Body of pancreas (tissue), 4 donors: ENCODE measurements around the gene RTF2. TPM values are rescaled to one million over a fixed set of nuclear protein-coding genes. Genes with fewer than 3 reads are reported as not detected.
A peak's percentile ranks its signal among the peaks of the same experiment; 100 is the strongest.
"Not testable (repeated sequence)": the region's sequence is repeated elsewhere in the genome, so short reads cannot be mapped to it uniquely, and the experiment has no call there.

Experiments used
- ATAC-seq: fragments of 150-250 bp; one replicate; pipeline ENCODE4 v1.9.1; 2016
- DNase-seq, 4 donors: peaks; one replicate each; pipeline ENCODE4 v3.0.0-alpha.2; 2019
- H3K27ac ChIP-seq, 4 donors: fragments of 200-600 bp; sonication (generic); 1 replicate in 3 of 4; 2 replicates in 1 of 4; pipeline versions ENCODE4 v1.5.1 to v1.6.1; 2016 to 2019; ENCODE audit warnings: mild to moderate bottlenecking in 1 of 4, mixed read lengths in 1 of 4, moderate library complexity in 1 of 4
- H3K27me3 ChIP-seq, 2 donors: fragments of 200-600 bp; sonication (generic); one replicate each; pipeline ENCODE4 v1.6.0; 2016; ENCODE audit warnings: mild to moderate bottlenecking in 1 of 2
- H3K36me3 ChIP-seq, 2 donors: fragments of 200-600 bp; sonication (generic); replicated peaks in 1 of 2; 2 replicates each; pipeline ENCODE4 v1.5.1; 2016; ENCODE audit warnings: low read depth in 2 of 2; ENCODE audit not compliant: insufficient read depth in 1 of 2
- H3K4me1 ChIP-seq: fragments of 200-600 bp; sonication (generic); one replicate; pipeline ENCODE4 v1.6.0; 2016
- H3K4me3 ChIP-seq, 2 donors: fragments of 200-600 bp; sonication (generic); 1 replicate in 1 of 2; 2 replicates in 1 of 2; pipeline ENCODE4 v1.5.1; 2016 to 2019
- H3K9me3 ChIP-seq, 3 donors: fragments of 200-600 bp; sonication (generic); 1 replicate in 2 of 3; 2 replicates in 1 of 3; pipeline ENCODE4 v1.5.1; 2016
- CTCF ChIP-seq, 7 experiments: fragments of 450-650 bp in 4 of 7; fragments of 200-600 bp in 3 of 7; sonication (generic) in 3 of 7; IDR thresholded peaks; one replicate each; pipeline ENCODE4 v1.5.1; 2016 to 2019; ENCODE audit warnings: antibody characterized with exemption in 7 of 7
- POLR2A ChIP-seq, 3 donors: fragments of 450-650 bp; IDR thresholded peaks; one replicate each; pipeline ENCODE4 v1.6.1; 2016; ENCODE audit warnings: antibody characterized with exemption in 3 of 3, mild to moderate bottlenecking in 2 of 3
- WGBS, 2 donors: methylation state at CpG; one replicate each; pipeline ENCODE4 v1.1.5; 2017; 5-methylcytosine and 5-hydroxymethylcytosine counted together
- intact Hi-C: fragments of 100-400 bp; cut with DNase I; formaldehyde crosslinking; loops from one replicate; pipeline ENCODE4 v1.15.1; 2023
- total RNA-seq, 2 donors: library from RNA; depleted of rRNA; stranded (reverse); fragments of >200 nt; gene quantifications; one replicate each; pipeline ENCODE4 v1.1.0, GENCODE V29; 2016

The RTF2 gene
- total RNA-seq, 2 donors from 2014 or later, result 22.1 to 29.1 TPM

- 78 to 83% methylated on average over 5 to 6 of the region's 6 CpGs for WGBS, 2 donors
- Histone ChIP-seq H3K4me1 (no peaks in the 10 kb centered on the region), H3K27me3 (no peaks in the 10 kb centered on the region), H3K9me3 (peaks cover 0 to 24% (median 0%) of the 10 kb centered on the region in 3 donors), H3K4me3 (no peak overlapping the region), H3K36me3 (peaks cover 15 to 17% of the 10 kb centered on the region in 2 donors), H3K27ac (no peak overlapping the region)
- TF ChIP-seq CTCF (IDR thresholded peaks at IDR 0.05) (no peak), POLR2A (IDR thresholded peaks at IDR 0.05) (no peak)
- ATAC-seq, result no peak
- DNase-seq, result no peak
- intact Hi-C loops, result no loop called here
These were observed 53.9 kb downstream of the RTF2 start for GRCh38 chr20:56522311-56522710.

GRCh38 chr20:56524444-56524843, 56.0 kb downstream of the RTF2 start, which contains the start of gene FAM209A:
FAM209A (plus strand) TSS chr20:56524744; CDS start chr20:56524809, 65 bp downstream.
- DNase-seq, H3K4me3 ChIP-seq, H3K27ac ChIP-seq, ATAC-seq, intact Hi-C loops, H3K36me3 ChIP-seq, H3K27me3 ChIP-seq, H3K4me1 ChIP-seq: not testable (repeated sequence)
- WGBS, 2 donors, result 77 to 78% methylated on average over 5 to 6 of the region's 7 CpGs
- H3K9me3 ChIP-seq, result peaks cover 0 to 18% (median 0%) of the 10 kb centered on the region in 3 donors

GRCh38 chr20:56527521-56527920, 59.1 kb downstream of the RTF2 start:
- ATAC-seq, result no peak
- no peak for TF ChIP-seq POLR2A (IDR thresholded peaks at IDR 0.05)
- TF ChIP-seq CTCF (IDR thresholded peaks at IDR 0.05), result no peak
- intact Hi-C loops, result no loop called here
- Histone ChIP-seq H3K36me3 (no peaks in the 10 kb centered on the region), H3K9me3 (no peaks in the 10 kb centered on the region), H3K4me1 (no peaks in the 10 kb centered on the region), H3K4me3 (no peak overlapping the region), H3K27ac (no peak overlapping the region), H3K27me3 (no peaks in the 10 kb centered on the region)
- no peak for DNase-seq
- 67 to 93% methylated on average over 1 to 7 of the region's 7 CpGs for WGBS, 2 donors

- 84 to 92% methylated on average over 9 of the region's 9 CpGs for WGBS, 2 donors
- H3K4me3 ChIP-seq, H3K27me3 ChIP-seq, ATAC-seq, H3K9me3 ChIP-seq, H3K4me1 ChIP-seq, H3K36me3 ChIP-seq, H3K27ac ChIP-seq, intact Hi-C loops, DNase-seq: not testable (repeated sequence)
These were observed 64.5 kb downstream of the RTF2 start, which contains the start of gene FAM209B for GRCh38 chr20:56532946-56533345. FAM209B (plus strand) TSS chr20:56533246; CDS start chr20:56533342, 96 bp downstream.

- Histone ChIP-seq H3K27ac (no peak overlapping the region), H3K36me3 (no peaks in the 10 kb centered on the region), H3K4me3 (no peak overlapping the region), H3K9me3 (no peaks in the 10 kb centered on the region), H3K4me1 (no peaks in the 10 kb centered on the region), H3K27me3 (no peaks in the 10 kb centered on the region)
- intact Hi-C loops, result no loop called here
- WGBS, 2 donors, result 28 to 42% methylated on average over 3 of the region's 3 CpGs
- TF ChIP-seq CTCF (IDR thresholded peaks at IDR 0.05) (no peak), POLR2A (IDR thresholded peaks at IDR 0.05) (no peak)
- no peak for ATAC-seq
- peak in 1 of 4 donors; percentile 10 for DNase-seq
These were observed 69.6 kb downstream of the RTF2 start for GRCh38 chr20:56537997-56538396.

- Histone ChIP-seq H3K9me3 (no peaks in the 10 kb centered on the region), H3K27me3 (no peaks in the 10 kb centered on the region), H3K4me1 (no peaks in the 10 kb centered on the region), H3K27ac (no peak overlapping the region), H3K36me3 (no peaks in the 10 kb centered on the region), H3K4me3 (no peak overlapping the region)
- TF ChIP-seq CTCF (IDR thresholded peaks at IDR 0.05) (no peak), POLR2A (IDR thresholded peaks at IDR 0.05) (no peak)
- no peak for ATAC-seq
- 72 to 83% methylated on average over 6 of the region's 6 CpGs for WGBS, 2 donors
- intact Hi-C loops, result no loop called here
- DNase-seq, result no peak
These were observed 72.0 kb downstream of the RTF2 start for GRCh38 chr20:56540415-56540814.
